ENCODE measurements around the gene BRF1. TPM values are rescaled to one million over a fixed set of nuclear protein-coding genes. Genes with fewer than 3 reads are reported as not detected.

The BRF1 gene
- total RNA-seq, 1 donor from 2014 or later = 47.7 TPM

DNA sequence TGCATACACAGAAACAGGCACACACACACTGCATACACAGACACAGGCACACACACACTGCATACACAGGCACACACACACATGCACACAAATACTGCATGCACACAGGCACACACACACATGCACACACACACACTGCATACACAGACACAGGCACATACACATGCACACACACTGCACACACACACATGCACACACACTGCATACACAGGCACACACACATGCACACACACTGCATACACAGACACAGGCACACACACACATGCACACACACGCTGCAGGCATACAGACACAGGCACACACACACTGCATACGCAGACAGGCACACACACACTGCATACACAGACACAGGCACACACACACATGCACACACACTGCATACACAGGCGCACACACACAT, 85.2 kb downstream of the BRF1 start:
- no peaks in the 10 kb centered on the region for H3K9me3 Mint-ChIP-seq
- H3K27ac Mint-ChIP-seq = no peak overlapping the region
- H3K27me3 Mint-ChIP-seq = no peaks in the 10 kb centered on the region
- no peaks in the 10 kb centered on the region for H3K4me1 Mint-ChIP-seq (ENCODE audit: unreplicated experiment)
- no peak for DNase-seq (ENCODE audit: extremely low spot score, unreplicated experiment)
- TF ChIP-seq, protein P1, sequence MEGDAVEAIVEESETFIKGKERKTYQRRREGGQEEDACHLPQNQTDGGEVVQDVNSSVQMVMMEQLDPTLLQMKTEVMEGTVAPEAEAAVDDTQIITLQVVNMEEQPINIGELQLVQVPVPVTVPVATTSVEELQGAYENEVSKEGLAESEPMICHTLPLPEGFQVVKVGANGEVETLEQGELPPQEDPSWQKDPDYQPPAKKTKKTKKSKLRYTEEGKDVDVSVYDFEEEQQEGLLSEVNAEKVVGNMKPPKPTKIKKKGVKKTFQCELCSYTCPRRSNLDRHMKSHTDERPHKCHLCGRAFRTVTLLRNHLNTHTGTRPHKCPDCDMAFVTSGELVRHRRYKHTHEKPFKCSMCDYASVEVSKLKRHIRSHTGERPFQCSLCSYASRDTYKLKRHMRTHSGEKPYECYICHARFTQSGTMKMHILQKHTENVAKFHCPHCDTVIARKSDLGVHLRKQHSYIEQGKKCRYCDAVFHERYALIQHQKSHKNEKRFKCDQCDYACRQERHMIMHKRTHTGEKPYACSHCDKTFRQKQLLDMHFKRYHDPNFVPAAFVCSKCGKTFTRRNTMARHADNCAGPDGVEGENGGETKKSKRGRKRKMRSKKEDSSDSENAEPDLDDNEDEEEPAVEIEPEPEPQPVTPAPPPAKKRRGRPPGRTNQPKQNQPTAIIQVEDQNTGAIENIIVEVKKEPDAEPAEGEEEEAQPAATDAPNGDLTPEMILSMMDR (conservative IDR thresholded peaks at IDR 0.05) = no peak
- H3K4me3 Mint-ChIP-seq = no peak overlapping the region
- peaks cover 4% of the 10 kb centered on the region for H3K36me3 Mint-ChIP-seq

DNA sequence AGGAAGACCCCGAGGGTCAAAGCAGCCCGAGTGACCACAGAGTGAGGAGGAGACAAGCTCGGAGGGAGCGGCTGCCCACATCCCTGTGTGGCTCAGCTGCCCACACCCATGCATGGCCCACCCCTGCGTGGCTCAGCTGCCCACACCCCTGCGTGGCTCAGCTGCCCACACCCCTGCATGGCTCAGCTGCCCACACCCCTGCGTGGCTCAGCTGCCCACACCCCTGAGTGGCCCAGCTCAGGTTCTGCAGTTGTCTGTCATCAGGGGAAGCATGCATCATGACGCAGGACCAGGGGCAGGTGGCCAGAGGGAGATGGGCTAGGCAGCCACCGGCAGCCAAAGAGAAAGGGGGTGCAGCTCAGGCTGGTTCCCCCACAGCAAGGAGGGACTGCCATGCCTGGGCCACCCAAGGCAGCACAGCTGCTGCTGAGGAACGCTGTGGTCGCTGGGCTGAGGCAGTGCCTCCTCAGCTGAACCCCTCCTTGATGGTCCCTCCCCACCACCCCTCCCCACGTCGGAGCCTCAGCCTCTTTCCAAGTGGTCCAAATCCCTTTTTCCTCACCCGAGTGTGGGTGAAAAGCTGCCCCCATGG, 86.4 kb downstream of the BRF1 start:
- no peaks in the 10 kb centered on the region for H3K4me1 Mint-ChIP-seq (ENCODE audit: unreplicated experiment)
- H3K27me3 Mint-ChIP-seq = no peaks in the 10 kb centered on the region
- H3K4me3 Mint-ChIP-seq = no peak overlapping the region
- no peak overlapping the region for H3K27ac Mint-ChIP-seq
- H3K9me3 Mint-ChIP-seq = no peaks in the 10 kb centered on the region
- TF ChIP-seq, protein P1 (conservative IDR thresholded peaks at IDR 0.05) = no peak
- DNase-seq (ENCODE audit: extremely low spot score, unreplicated experiment) = no peak
- peaks cover 4% of the 10 kb centered on the region for H3K36me3 Mint-ChIP-seq

DNA sequence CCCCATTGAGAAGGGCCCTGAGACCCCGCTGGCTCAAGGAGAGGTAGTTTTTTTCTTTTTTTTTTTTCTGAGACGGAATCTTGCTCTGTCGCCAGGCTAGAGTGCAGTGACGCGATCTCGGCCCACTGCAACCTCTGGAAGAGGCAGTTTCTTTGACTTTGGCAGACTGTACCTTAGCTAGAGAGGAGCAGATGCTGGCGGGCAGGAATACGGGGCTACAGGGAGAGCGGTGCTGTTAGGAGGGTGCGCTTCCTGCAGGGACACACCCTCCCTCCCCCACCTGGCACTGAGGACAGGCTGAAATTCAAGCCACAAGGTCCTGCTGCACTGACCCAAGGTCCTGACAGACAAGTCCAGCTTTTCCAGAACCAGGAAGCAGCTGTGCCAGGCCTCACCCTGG, 87.4 kb downstream of the BRF1 start:
- Mint-ChIP-seq H3K27me3 (no peaks in the 10 kb centered on the region), H3K9me3 (no peaks in the 10 kb centered on the region), H3K36me3 (peaks cover 4% of the 10 kb centered on the region), H3K27ac (no peak overlapping the region), H3K4me1 (ENCODE audit: unreplicated experiment) (no peaks in the 10 kb centered on the region), H3K4me3 (no peak overlapping the region)
- TF ChIP-seq, protein P1 (conservative IDR thresholded peaks at IDR 0.05) = no peak
- DNase-seq (ENCODE audit: extremely low spot score, unreplicated experiment) = no peak

DNA sequence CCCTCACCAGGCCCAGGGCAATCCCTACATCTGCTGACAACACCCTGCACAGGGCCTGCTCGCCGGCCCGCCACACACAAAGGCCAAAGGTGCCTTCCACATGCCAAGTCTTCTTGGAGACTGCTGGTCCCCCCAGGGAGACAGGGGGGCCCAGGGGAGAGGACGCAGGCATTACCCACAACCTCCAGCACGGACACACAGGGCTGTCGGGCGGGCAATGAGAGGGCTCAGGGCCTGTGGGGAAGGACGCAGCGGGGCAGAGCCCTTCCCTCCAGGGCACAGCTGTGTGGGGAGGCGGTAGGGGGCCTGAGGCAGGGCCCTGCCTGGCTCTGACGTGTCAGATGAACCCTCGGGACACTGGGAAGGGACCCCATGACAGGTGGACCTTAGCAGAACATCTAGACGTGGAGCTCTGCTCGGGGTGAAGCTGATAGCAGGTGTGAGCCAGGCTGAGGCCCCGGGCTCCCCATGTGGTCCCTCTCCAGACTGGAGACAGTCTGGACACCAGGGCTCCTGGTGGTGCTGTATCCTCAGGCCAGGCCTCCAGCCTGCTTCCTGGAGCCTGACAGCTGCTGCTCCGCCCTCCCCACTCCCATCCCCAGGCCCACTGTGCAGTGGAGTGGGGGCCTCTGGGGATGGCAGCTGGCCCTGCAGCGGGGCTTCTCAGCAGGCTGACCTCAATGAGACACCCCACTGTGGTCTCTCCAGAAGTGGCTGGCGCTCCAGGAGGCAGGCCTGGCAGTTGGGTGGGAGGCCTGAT, 88.1 kb downstream of the BRF1 start:
- H3K4me1 Mint-ChIP-seq (ENCODE audit: unreplicated experiment) = no peaks in the 10 kb centered on the region
- H3K4me3 Mint-ChIP-seq = no peak overlapping the region
- no peaks in the 10 kb centered on the region for H3K9me3 Mint-ChIP-seq
- H3K27ac Mint-ChIP-seq = no peak overlapping the region
- TF ChIP-seq, protein P1 (conservative IDR thresholded peaks at IDR 0.05) = no peak
- peaks cover 4% of the 10 kb centered on the region for H3K36me3 Mint-ChIP-seq
- no peak for DNase-seq (ENCODE audit: extremely low spot score, unreplicated experiment)
- H3K27me3 Mint-ChIP-seq = no peaks in the 10 kb centered on the region

DNA sequence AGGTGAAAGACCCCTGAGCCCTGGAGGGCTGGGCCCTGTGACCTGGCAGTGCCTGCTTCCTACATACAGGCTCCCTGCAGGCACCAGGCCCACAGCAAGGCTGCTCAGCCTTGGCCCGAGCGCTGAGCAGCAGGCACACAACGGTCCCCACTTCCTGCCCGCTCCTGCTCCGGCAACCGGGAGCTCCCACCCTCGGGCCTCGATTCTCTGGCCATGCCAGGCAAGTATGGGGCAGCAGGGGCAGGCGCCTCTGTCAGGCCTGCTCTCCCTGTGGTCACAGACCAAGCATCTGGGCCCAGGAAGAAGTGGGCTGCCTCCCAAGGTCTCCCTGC, 89.1 kb downstream of the BRF1 start:
- TF ChIP-seq, protein P1 (conservative IDR thresholded peaks at IDR 0.05) = no peak
- Mint-ChIP-seq H3K4me1 (ENCODE audit: unreplicated experiment) (no peaks in the 10 kb centered on the region), H3K36me3 (peaks cover 4% of the 10 kb centered on the region), H3K9me3 (no peaks in the 10 kb centered on the region), H3K27ac (no peak overlapping the region), H3K27me3 (no peaks in the 10 kb centered on the region), H3K4me3 (no peak overlapping the region)
- no peak for DNase-seq (ENCODE audit: extremely low spot score, unreplicated experiment)
